HUDEP-2 (cell line): Measurements from ENCODE around the gene TMEM72.

Experiments
- DNase-seq, 76 experiments: peaks; one replicate each; lab custom pipeline; 2025; ENCODE audit not compliant: unreplicated experiment in 76 of 76; lab: John Stamatoyannopoulos, UW

TMEM72 gene

DNA sequence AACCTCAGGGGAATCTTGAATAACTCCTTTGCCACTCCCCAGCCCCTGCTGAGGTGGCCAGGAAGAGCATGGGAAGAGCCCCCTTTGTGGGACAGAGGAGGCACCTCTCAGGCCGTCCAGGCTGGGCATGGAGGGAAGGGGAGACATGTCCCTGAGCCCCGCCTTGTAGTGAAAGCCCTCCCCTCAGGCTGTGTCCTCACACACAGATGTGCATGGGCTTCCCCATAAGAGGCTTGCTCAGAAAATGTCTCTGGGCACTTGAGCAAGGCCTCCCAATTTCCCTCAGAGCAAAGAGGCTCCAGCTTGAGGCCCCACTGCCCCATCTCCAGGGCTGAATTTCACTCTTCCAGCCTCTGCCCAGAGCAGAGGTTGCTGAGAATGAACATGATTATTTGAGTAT, 3.8 kb downstream of the TMEM72 start:
- DNase-seq = no peak

DNA sequence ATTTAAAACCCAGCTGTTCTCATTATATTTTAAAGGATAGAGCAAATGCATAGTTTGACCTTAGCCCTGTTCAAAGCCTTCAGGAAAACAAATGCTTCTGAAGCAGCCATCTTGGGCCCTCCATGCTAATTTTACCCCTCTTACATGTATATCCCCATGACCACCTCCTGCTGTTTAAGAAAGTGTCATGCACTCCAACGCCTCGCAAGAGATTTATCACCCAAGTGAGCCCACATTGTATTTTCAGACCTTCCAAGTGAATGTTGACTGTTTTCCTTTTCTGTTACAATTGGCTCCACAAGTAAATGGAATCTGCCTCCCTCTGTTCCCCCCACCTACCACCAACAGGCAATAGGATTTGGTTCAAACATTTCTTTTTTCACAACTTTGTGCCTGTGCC, 5.3 kb downstream of the TMEM72 start:
- DNase-seq = no peak

DNA sequence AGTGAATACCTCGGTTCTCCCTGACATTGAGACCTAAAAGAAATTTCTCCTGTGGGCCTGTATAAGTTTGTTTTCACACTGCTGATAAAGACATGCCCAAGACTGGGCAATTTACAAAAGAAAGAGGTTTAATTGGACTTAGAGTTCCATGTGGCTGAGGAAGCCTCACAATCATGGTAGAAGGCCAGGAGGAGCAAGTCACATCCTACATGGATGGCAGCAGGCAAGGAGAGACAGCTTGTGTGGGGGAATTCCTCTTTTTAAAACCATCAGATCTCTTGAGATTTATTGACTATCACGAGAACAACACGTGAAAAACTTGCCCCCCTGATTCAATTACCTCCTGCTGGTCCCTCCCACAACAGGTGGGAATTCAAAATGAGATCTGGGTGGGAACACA, 6.7 kb downstream of the TMEM72 start:
- DNase-seq = no peak

GRCh38 chr10:44920252-44920651, 9.1 kb downstream of the TMEM72 start:
- no peak for DNase-seq

DNA sequence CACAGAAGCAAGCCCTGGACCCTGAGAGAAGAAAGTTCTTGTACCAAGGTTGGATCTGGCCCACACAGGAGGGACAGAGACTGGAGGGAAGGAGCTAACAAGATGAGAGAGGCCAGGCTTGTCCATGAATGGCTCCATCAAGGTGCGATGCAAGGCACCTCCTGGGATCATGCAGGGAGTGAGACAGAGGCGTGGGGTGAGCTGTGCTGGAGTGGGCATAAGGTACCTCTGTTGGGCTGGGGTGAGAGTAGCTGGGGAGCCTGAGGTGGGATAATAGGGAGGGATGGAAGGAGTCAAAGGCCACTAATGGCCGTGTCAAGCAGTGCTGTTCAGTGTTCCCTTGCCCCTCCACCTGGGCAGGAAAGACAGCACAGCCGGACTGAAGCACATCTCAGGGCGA, 9.9 kb downstream of the TMEM72 start:
- no peak for DNase-seq

GRCh38 chr10:44921506-44921905, 10.4 kb downstream of the TMEM72 start:
- DNase-seq = no peak

GRCh38 chr10:44922021-44922420, 10.9 kb downstream of the TMEM72 start:
- DNase-seq = no peak

DNA sequence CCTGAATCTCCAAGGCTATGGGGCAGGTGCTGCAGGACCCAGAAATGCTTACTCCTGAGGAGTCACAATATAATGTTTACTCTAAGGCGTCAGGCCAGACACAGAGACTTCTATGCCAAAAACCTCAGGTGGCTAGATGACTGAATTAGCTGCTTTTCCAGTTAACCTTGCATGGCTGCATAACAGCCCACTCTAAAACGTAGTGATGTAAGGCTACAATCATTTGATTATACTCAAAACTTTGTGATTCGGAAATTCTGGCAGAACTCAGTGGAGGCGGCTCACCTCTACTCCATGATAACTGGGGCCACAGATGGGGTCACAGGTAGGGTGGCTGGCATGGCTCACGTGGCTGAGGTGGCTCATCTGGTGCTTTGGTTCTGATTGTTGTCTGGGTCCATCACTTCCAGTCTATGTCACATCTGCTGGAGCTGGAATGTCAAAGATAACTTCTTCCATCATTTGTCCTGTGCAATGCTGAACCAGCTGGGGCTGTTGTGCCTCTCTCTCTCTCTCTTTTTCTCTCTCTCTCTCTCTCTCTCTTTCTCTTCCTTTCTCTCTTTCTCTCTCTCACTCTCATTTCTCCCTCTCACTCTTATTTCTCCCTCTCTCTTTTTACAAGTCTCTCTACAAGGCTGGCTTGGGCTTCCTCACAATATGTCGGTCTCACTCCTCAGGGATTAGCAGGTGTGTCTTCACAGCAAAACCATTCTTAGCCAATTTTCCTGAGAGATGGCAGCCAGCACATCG, 11.8 kb downstream of the TMEM72 start:
- no peak for DNase-seq

DNA sequence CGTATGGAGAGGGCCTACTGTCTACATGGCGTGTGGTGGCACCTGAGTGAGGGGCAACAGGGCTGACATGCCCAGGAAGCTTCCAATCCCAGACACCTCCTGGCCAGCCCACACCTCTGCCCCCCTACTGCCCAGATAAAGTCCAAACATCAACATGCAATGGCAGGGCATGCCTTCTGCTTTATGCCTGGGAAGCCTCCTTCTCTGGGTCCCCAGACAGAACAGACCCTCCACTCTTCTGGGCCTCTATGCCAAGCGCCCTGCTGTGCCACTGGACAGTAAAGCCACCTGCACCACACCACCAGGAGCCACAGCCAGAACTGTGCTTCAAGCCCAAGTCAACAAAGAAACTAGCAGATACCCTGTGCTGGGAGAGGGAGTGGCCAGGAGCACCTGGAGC, 12.5 kb downstream of the TMEM72 start:
- no peak for DNase-seq

DNA sequence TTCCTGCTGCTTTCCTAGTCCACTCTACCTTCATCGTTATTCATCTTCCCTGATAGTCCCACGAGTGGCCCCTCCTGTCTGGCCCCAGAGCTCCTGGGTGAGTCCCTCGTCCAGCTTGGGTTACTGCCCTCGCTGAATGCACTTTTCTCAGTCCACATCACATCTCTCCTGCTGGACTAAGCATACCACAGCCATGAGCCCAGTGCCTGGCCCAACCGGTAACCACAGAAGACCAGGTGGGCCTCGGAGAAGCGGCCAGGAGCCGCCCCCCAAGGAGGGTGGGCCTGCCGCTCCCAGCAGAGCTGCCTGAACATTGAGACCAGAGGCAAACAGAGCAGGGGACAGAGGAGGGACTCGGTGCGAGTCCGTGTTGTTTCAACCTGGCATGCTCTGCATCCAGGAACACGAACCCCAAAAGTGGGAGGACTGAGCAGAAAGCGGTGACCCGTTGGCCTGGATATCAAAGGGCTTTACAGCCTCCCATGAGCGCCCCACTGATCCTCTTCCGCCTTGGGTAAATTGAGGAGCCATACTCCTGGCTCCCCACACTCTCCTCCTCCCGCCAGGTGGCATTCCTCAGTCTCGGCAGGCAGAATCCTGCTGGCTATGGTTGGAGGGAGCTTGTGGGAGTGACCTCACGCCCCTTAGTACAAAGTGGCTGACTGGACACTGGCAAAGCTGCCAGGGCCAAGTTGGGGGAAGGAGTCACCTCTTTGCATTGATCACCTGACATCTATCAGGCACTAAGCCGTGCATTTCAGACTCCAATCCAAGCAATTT, 13.3 kb downstream of the TMEM72 start:
- no peak for DNase-seq

DNA sequence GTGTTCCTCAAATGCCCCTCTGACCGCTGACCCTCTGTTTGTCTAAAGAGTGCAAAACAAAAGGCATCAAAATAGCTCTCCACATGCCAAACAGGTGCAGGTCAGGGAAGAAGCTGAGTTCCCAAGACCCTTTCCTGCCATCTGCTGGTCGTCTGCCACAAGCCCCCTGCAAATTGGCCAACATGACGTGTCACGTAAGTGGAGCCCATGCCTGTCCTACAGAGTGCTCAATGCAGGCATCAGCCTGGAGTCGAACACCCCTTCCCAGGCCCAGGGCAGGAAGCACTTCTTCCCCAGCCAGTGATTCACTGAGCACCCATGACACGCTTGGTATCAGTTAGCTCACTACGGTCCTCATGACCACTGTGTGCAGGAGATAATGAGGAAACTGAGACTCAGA, 14.1 kb downstream of the TMEM72 start:
- DNase-seq = peak in 5 of 76 experiments; percentile 1 to 30 (median 18)

- DNase-seq = no peak
Measured at GRCh38 chr10:44925811-44926750, 14.9 kb downstream of the TMEM72 start.

DNA sequence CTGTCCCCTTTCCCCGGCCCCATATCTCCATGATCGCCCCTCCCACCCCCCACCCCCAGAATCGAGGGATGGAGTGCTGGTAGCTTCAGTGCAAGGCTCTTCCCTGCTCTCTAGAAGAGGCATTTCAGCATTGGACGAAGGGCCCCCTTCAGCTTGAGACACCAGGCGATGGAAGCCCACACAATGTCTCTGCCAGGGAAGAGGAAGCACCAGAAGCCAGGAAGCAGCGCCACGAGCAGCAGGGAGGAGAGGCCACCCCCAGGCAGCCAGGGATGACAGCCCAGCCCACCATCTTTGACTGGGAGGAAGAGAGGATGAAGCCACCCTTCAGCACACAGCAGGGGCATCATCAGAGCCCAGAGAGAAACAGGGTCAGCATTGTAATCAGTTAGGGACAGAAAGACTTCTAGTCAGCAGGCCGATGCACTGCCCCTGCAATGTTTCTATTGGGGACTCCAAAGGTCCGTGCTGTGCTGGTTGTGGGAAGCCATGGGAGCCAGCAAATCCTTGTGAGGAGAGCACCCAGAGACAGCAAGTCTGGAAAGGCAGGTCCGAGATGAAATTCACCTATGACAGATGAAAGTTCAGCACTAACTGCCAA, 15.7 kb downstream of the TMEM72 start:
- no peak for DNase-seq

DNA sequence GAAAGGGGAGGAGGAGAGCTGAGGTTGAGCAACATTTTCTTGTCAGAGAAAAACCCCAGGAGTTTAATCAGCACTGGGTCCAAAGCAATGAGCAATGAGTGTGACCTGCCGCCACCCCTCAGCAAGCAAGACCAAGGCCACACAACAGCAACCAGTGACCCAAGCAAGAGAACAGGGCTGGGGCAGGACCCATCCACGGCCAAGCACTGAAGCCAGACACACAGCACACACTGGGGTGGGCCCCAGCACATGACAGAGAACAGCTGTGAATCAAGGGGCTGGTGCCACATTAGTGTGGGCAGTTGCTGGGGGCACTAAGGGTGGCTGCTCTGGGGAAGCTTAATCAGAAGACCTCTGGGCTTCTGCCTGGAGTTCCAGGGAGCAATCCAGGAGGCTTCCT, 16.2 kb downstream of the TMEM72 start:
- DNase-seq = no peak

DNA sequence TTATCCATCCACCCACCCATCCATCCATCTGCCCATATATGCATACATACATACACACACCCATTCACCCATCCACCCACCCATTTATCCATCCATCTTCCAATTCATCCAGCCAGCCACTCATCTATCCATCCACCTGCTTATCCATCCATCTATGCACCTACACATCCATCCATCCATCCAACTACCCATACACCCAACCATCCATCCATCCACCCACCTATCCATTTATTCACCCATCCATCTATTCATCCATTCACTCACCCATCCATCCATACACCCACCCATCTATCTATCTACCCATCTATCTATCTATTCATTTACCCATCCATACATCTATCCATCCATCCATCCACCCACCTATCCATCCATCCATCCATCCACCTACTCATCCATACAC, 17.3 kb downstream of the TMEM72 start:
- DNase-seq = no peak

GRCh38 chr10:44929356-44930255, 18.5 kb downstream of the TMEM72 start:
- no peak for DNase-seq

DNA sequence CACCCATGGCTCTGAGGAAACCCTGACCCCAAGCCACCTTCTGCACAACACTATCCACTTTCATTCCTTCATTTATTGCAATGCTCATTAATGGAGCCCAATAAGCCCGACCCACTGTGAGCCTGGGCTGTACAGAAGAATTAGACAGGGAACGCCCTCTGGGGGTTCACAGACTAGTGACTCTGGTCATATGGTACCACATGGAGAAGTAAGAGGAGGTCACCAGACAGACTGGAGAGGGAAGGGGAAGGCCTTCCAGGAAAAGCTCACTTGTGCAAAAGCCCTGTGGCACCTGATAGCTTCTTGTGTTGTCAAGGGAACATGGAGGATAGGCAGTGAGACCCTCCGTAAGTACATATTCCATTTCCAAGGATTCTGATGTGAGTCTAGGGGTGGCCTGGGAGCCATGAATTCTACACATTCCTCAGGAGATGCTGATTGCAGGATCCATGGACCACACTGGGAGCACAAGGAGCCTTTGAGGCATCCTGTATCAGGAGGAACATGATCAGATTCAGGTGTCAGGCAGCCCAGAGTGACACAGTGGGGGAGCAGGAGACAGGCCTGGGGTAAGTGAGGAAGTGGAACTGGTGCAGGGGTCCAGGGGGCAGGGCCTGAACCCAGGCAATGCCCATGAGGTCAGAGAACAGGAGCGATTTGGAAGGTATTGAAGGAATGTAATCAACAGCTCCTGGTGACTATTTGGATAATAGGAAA, 19.9 kb downstream of the TMEM72 start:
- DNase-seq = no peak

- no peak for DNase-seq
Measured at GRCh38 chr10:44931621-44932516, 20.7 kb downstream of the TMEM72 start.
